Tibial artery (tissue), 4 donors: Measurements from ENCODE around the gene KCNE5.
"Not testable (repeated sequence)": the region's sequence is repeated elsewhere in the genome, so short reads cannot be mapped to it uniquely, and the experiment has no call there.

Experiments used
- DNase-seq, 2 donors: peaks; one replicate each; pipeline ENCODE4 v3.0.0-alpha.2; 2019
- H3K27ac ChIP-seq, 2 donors: fragments of 200-600 bp; sonication (generic) in 1 of 2; 1 replicate in 1 of 2; 2 replicates in 1 of 2; pipeline ENCODE4 v1.5.1; 2018 to 2019; ENCODE audit warnings: mild to moderate bottlenecking in 1 of 2
- H3K27me3 ChIP-seq, 2 donors: fragments of 200-600 bp; sonication (generic) in 1 of 2; one replicate each; pipeline versions ENCODE4 v1.5.1 to v1.6.0; 2016 to 2019
- H3K36me3 ChIP-seq, 3 donors: fragments of 200-600 bp; sonication (generic) in 2 of 3; one replicate each; pipeline ENCODE4 v1.5.1; 2016 to 2019; ENCODE audit warnings: mild to moderate bottlenecking in 2 of 3
- H3K4me1 ChIP-seq, 4 donors: fragments of 200-600 bp; sonication (generic) in 2 of 4; 1 replicate in 3 of 4; 2 replicates in 1 of 4; pipeline ENCODE4 v1.5.1; 2016 to 2019
- H3K4me3 ChIP-seq, 2 donors: fragments of 200-600 bp; sonication (generic) in 1 of 2; 1 replicate in 1 of 2; 2 replicates in 1 of 2; pipeline ENCODE4 v1.5.1; 2018 to 2019; ENCODE audit warnings: mild to moderate bottlenecking in 2 of 2
- H3K9me3 ChIP-seq, 3 donors: fragments of 200-600 bp; sonication (generic) in 1 of 3; one replicate each; pipeline ENCODE4 v1.5.1; 2016 to 2019
- CTCF ChIP-seq, 2 experiments: fragments of 200-600 bp in 1 of 2; fragments of 450-650 bp in 1 of 2; IDR thresholded peaks; one replicate each; pipeline ENCODE4 v1.5.1; 2017 to 2019; ENCODE audit warnings: antibody characterized with exemption in 2 of 2, mild to moderate bottlenecking in 1 of 2, moderate library complexity in 1 of 2
- intact Hi-C: fragments of 100-400 bp; cut with DNase I; formaldehyde crosslinking; loops from one replicate; pipeline ENCODE4 v1.15.0; 2023; ENCODE audit warnings: low total_unique reads

Gene KCNE5

GRCh38 chrX:109656774-109657173, 31.8 kb upstream of the KCNE5 start:
- no peak for TF ChIP-seq CTCF (IDR thresholded peaks at IDR 0.05)
- DNase-seq, result no peak

GRCh38 chrX:109655502-109656201, 30.7 kb upstream of the KCNE5 start:
- H3K27ac ChIP-seq, result no peak overlapping the region
- peaks cover 0 to 14% (median 14%) of the 10 kb centered on the region in 3 donors for H3K36me3 ChIP-seq
- H3K9me3 ChIP-seq, result no peaks in the 10 kb centered on the region
- no peak for DNase-seq
- H3K27me3 ChIP-seq, result no peaks in the 10 kb centered on the region
- intact Hi-C loops, result no loop called here
- H3K4me3 ChIP-seq, result no peak overlapping the region
- TF ChIP-seq CTCF (IDR thresholded peaks at IDR 0.05), result no peak
- no peaks in the 10 kb centered on the region for H3K4me1 ChIP-seq

More at GRCh38 chrX:109656774-109657173, 31.8 kb upstream of the KCNE5 start:
- H3K27me3 ChIP-seq, result no peaks in the 10 kb centered on the region
- no peak overlapping the region for H3K4me3 ChIP-seq
- H3K36me3 ChIP-seq, result peaks cover 0 to 14% (median 14%) of the 10 kb centered on the region in 3 donors
- H3K9me3 ChIP-seq, result no peaks in the 10 kb centered on the region
- no peaks in the 10 kb centered on the region for H3K4me1 ChIP-seq
- no peak overlapping the region for H3K27ac ChIP-seq
- intact Hi-C loops, result no loop called here

DNA sequence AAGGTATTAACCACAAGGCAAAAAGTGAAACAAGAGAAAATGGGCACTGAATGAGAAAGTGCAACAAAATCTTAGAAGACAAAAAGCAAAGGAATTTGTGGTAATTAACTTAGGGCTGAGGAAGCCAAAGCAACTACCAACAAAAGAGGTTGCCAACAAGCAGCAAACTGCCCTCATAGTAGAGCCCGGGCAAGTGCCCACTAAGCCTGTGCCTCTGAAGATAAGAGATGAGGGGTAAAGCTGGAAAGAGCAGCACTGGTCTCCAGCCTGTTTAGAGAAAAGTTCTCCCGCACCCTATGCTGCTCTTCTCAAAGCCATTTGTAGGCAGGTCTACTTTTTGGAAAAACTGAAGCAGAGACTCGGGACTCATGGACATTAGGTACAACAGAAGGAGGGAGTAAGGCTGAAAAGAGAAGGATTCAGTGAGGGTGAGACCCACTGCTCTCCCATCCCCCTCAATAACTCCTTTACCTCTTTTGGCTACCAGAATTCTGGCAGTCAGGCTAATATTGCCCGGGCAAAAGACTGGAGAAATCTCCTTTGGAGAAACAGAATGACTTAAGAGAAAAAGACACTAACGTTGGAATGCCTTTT, 29.6 kb upstream of the KCNE5 start:
- H3K4me1 ChIP-seq, result no peaks in the 10 kb centered on the region
- DNase-seq, result no peak
- intact Hi-C loops, result no loop called here

DNA sequence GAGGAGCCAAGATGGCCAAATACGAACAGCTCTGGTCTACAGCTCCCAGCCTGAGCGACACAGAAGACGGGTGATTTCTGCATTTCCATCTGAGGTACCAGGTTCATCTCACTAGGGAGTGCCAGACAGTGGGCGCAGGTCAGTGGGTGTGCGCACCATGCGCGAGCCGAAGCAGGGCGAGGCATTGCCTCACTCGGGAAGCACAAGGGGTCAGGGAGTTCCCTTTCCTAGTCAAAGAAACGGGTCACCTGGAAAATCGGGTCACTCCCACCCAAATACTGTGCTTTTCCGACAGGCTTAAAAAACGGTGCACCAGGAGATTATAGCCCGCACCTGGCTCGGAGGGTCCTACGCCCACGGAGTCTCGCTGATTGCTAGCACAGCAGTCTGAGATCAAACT, 19.7 kb upstream of the KCNE5 start:
- H3K27ac ChIP-seq, H3K9me3 ChIP-seq, intact Hi-C loops, H3K4me3 ChIP-seq, DNase-seq, H3K4me1 ChIP-seq, H3K27me3 ChIP-seq, H3K36me3 ChIP-seq: not testable (repeated sequence)

More for the DNA sequence above, 29.6 kb upstream of the KCNE5 start:
- H3K27me3 ChIP-seq, result no peaks in the 10 kb centered on the region
- no peaks in the 10 kb centered on the region for H3K9me3 ChIP-seq
- no peak overlapping the region for H3K27ac ChIP-seq
- H3K36me3 ChIP-seq, result peaks cover 0 to 14% (median 14%) of the 10 kb centered on the region in 3 donors
- no peak for TF ChIP-seq CTCF (IDR thresholded peaks at IDR 0.05)
- H3K4me3 ChIP-seq, result no peak overlapping the region

DNA sequence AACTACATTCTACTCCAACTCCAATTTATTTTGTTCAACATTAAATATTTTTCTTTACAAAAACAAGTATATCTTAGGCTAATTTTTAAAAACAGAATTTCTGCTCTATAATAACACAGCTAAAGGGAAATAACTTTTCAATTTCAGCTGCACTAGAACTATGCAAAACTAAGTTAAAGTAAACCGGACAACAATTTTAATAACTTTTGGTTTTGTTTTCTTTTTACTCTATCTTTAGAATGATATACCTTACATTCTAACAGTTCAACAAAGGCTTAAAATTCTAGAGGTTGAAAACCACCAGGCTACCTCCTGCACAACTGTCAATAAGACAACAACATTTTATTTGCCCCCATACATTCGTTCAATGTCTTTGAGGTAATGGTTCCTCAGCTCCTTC, 18.7 kb upstream of the KCNE5 start:
- no peak for TF ChIP-seq CTCF (IDR thresholded peaks at IDR 0.05)
- Histone ChIP-seq H3K9me3 (no peaks in the 10 kb centered on the region), H3K27ac (no peak overlapping the region), H3K4me3 (no peak overlapping the region), H3K27me3 (no peaks in the 10 kb centered on the region), H3K36me3 (no peaks in the 10 kb centered on the region), H3K4me1 (no peaks in the 10 kb centered on the region)
- DNase-seq, result no peak
- intact Hi-C loops, result no loop called here

DNA sequence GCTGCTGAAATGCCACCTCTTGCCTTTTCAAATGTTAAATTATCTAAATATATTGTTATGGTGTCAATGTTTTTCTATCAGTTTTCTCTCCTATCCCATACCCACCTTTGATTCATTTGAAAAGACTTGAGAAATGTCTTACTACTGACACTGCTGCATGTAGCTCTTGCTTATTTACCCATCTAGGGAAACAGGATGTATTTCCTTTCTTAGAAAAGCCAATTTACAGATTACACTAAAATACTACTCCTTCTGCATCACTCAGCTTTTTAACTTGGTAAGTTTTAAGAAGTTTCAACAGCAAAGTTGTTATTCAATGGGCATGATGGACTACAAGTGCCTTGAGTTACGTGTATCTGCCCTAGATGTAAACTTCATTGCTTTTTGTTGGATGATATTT, 13.2 kb upstream of the KCNE5 start:
- intact Hi-C loops, result no loop called here
- no peak for TF ChIP-seq CTCF (IDR thresholded peaks at IDR 0.05)
- H3K27me3 ChIP-seq, result no peaks in the 10 kb centered on the region
- H3K36me3 ChIP-seq, result no peaks in the 10 kb centered on the region
- no peak overlapping the region for H3K4me3 ChIP-seq
- H3K9me3 ChIP-seq, result no peaks in the 10 kb centered on the region
- DNase-seq, result no peak
- H3K27ac ChIP-seq, result no peak overlapping the region
- H3K4me1 ChIP-seq, result no peaks in the 10 kb centered on the region

DNA sequence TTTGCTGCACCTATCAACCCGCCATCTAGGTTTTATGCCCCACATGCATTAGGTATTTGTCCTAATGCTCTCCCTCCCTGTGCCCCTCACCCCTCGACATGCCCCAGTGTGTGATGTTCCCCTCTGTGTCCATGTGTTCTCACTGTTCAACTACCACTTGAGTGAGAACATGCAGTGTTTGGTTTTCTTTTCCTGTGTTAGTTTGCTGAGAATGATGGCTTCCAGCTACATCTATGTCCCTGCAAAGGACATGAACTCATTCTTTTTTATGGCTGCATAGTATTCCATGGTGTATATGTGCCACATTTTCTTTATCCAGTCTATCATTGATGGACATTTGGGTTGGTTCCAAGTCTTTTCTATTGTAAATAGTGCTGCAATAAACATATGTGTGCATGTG, 12.5 kb upstream of the KCNE5 start:
- not testable (repeated sequence) for H3K9me3 ChIP-seq

More for the DNA sequence above, 12.5 kb upstream of the KCNE5 start:
- H3K4me1 ChIP-seq, H3K36me3 ChIP-seq, H3K27me3 ChIP-seq, H3K4me3 ChIP-seq, DNase-seq, H3K27ac ChIP-seq, intact Hi-C loops: not testable (repeated sequence)
